Adrenal gland (tissue), 5 donors: ENCODE results near the gene KCTD2.

ENCODE experiments used
- POLR2A ChIP-seq, 2 donors: fragments of 450-650 bp; IDR thresholded peaks; one replicate each; pipeline ENCODE4 v1.6.1; 2017; ENCODE audit warnings: antibody characterized with exemption in 2 of 2, mild to moderate bottlenecking in 2 of 2, moderate library complexity in 1 of 2
- TF ChIP-seq, protein P1 (sequence below), 6 experiments: fragments of 450-650 bp in 4 of 6; fragments of 200-600 bp in 2 of 6; sonication (generic) in 1 of 6; IDR thresholded peaks; 1 replicate in 5 of 6; 2 replicates in 1 of 6; pipeline versions ENCODE4 v1.5.1 to v1.8.0; 2016 to 2021; ENCODE audit warnings: antibody characterized with exemption in 6 of 6, mild to moderate bottlenecking in 2 of 6, moderate library complexity in 1 of 6
- donor health status: DM: no; HTN: no; CAD: no.

DNA sequence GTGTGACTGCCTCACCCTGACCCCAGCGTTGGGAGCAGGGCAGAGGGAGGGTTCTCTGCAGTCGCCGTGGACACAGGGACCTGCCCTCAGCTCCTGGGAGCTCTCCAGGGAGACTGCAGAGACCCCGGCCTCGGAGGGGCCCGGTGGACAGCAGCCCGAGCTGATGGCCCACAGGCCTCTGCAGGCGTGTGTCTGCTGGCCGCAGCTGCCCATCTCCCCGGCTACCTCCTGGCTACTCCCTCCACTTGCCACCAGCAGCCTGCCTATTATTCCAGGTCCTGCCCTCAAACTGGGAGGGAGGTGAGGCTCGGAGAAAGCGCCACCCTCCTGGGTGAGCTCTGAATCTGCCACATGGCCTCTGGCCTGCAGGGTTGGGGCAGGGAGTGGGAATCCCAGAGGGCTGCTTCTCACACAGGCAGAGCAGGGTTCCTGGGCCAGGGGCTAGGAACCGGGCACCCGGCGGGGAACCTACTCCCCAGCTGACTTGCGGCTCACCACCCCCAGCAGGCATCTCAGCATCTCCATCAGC lies 47.9 kb downstream of the KCTD2 start:
- TF ChIP-seq, protein P1, sequence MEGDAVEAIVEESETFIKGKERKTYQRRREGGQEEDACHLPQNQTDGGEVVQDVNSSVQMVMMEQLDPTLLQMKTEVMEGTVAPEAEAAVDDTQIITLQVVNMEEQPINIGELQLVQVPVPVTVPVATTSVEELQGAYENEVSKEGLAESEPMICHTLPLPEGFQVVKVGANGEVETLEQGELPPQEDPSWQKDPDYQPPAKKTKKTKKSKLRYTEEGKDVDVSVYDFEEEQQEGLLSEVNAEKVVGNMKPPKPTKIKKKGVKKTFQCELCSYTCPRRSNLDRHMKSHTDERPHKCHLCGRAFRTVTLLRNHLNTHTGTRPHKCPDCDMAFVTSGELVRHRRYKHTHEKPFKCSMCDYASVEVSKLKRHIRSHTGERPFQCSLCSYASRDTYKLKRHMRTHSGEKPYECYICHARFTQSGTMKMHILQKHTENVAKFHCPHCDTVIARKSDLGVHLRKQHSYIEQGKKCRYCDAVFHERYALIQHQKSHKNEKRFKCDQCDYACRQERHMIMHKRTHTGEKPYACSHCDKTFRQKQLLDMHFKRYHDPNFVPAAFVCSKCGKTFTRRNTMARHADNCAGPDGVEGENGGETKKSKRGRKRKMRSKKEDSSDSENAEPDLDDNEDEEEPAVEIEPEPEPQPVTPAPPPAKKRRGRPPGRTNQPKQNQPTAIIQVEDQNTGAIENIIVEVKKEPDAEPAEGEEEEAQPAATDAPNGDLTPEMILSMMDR (IDR thresholded peaks at IDR 0.05) = no peak
- TF ChIP-seq POLR2A (IDR thresholded peaks at IDR 0.05) = no peak
